Muscle of leg (tissue), 11 donors: ENCODE results near the gene CHST11. TPM values are rescaled to one million over a fixed set of nuclear protein-coding genes. Genes with fewer than 3 reads are reported as not detected.

Experiments used
- DNase-seq: peaks from one replicate; pipeline ENCODE4 v3.0.0; 2013
- H3K27ac ChIP-seq: one replicate; pipeline ENCODE4 v1.5.1; 2013; ENCODE audit warnings: mild to moderate bottlenecking, low read length, control low read depth
- H3K27me3 ChIP-seq: one replicate; pipeline ENCODE4 v1.6.1; 2013; ENCODE audit warnings: low read length; ENCODE audit not compliant: control insufficient read depth, insufficient read depth
- H3K36me3 ChIP-seq: one replicate; pipeline ENCODE4 v1.6.1; 2013; ENCODE audit warnings: low read length; ENCODE audit not compliant: control insufficient read depth, insufficient read depth
- H3K4me1 ChIP-seq: one replicate; pipeline ENCODE4 v1.6.1; 2013; ENCODE audit warnings: low read length; ENCODE audit not compliant: control insufficient read depth, insufficient read depth
- H3K4me3 ChIP-seq: one replicate; pipeline ENCODE4 v1.5.1; 2013; ENCODE audit warnings: low read length, control low read depth
- H3K9me3 ChIP-seq: replicated peaks from 2 replicates; pipeline ENCODE4 v1.6.1; 2013; ENCODE audit warnings: low read depth, low read length; ENCODE audit not compliant: control insufficient read depth
- WGBS: methylation state at CpG from one replicate; pipeline ENCODE4 v1.1.5; 2013; ENCODE audit warnings: missing lambda C conversion rate; ENCODE audit not compliant: insufficient coverage; 5-methylcytosine and 5-hydroxymethylcytosine counted together
- polyA plus RNA-seq, 8 donors: library from polyadenylated mRNA; unstranded; fragments of 120-200 nt; gene quantifications; one replicate each; pipeline versions ENCODE4 v1.2.1 to v1.2.3, GENCODE V29; 2013; ENCODE audit warnings: inconsistent platforms in 1 of 8, low replicate concordance in 1 of 8; ENCODE audit not compliant: insufficient read length in 8 of 8, insufficient read depth in 1 of 8
- total RNA-seq: library from RNA; stranded (reverse); fragments of 120-200 nt; gene quantifications from one replicate; pipeline ENCODE4 v1.2.4, GENCODE V29; 2013

The CHST11 gene
- total and polyA plus RNA-seq, 9 donors: 1.1 to 3.9 (median 2.3) TPM

- WGBS: 70% methylated on average over 1 of the region's 6 CpGs
- Histone ChIP-seq H3K9me3 (peaks cover 2% of the 10 kb centered on the region), H3K4me3 (no peak overlapping the region), H3K36me3 (no peaks in the 10 kb centered on the region), H3K4me1 (no peaks in the 10 kb centered on the region), H3K27me3 (no peaks in the 10 kb centered on the region), H3K27ac (no peak overlapping the region)
- DNase-seq: no peak
Measured at GRCh38 chr12:104477510-104478390, 21.0 kb downstream of the CHST11 start.

- peak; percentile 69 for DNase-seq
- Histone ChIP-seq H3K4me1 (no peaks in the 10 kb centered on the region), H3K27me3 (no peaks in the 10 kb centered on the region), H3K9me3 (peaks cover 2% of the 10 kb centered on the region), H3K36me3 (no peaks in the 10 kb centered on the region), H3K4me3 (no peak overlapping the region), H3K27ac (no peak overlapping the region)
- WGBS: 76% methylated on average over 4 of the region's 8 CpGs
Measured at GRCh38 chr12:104478396-104479122, 21.8 kb downstream of the CHST11 start.

- H3K36me3 ChIP-seq: no peaks in the 10 kb centered on the region
- H3K9me3 ChIP-seq: peaks cover 2% of the 10 kb centered on the region
- 64% methylated on average over 2 of the region's 3 CpGs for WGBS
- no peak for DNase-seq
- H3K27ac ChIP-seq: no peak overlapping the region
- H3K4me3 ChIP-seq: no peak overlapping the region
- H3K27me3 ChIP-seq: no peaks in the 10 kb centered on the region
- H3K4me1 ChIP-seq: no peaks in the 10 kb centered on the region
Measured at GRCh38 chr12:104479123-104479662, 22.4 kb downstream of the CHST11 start.

- DNase-seq: no peak
- Histone ChIP-seq H3K36me3 (no peaks in the 10 kb centered on the region), H3K4me1 (no peaks in the 10 kb centered on the region), H3K27me3 (no peaks in the 10 kb centered on the region), H3K9me3 (peaks cover 2% of the 10 kb centered on the region), H3K4me3 (no peak overlapping the region), H3K27ac (no peak overlapping the region)
- WGBS: no CpG with 5 or more reads among the region's 3 CpGs
Measured at GRCh38 chr12:104480012-104480411, 23.3 kb downstream of the CHST11 start.

GRCh38 chr12:104480826-104481440 lies 24.2 kb downstream of the CHST11 start:
- Histone ChIP-seq H3K27me3 (no peaks in the 10 kb centered on the region), H3K9me3 (peaks cover 2% of the 10 kb centered on the region), H3K4me1 (peaks cover 3% of the 10 kb centered on the region), H3K27ac (no peak overlapping the region), H3K36me3 (no peaks in the 10 kb centered on the region), H3K4me3 (no peak overlapping the region)
- DNase-seq: peak; percentile 48
- 90% methylated on average over 10 of the region's 11 CpGs for WGBS

- Histone ChIP-seq H3K27ac (no peak overlapping the region), H3K4me3 (no peak overlapping the region), H3K4me1 (peaks cover 11% of the 10 kb centered on the region), H3K36me3 (no peaks in the 10 kb centered on the region), H3K27me3 (no peaks in the 10 kb centered on the region), H3K9me3 (peaks cover 2% of the 10 kb centered on the region)
- no CpG with 5 or more reads among the region's 4 CpGs for WGBS
- no peak for DNase-seq
Measured at GRCh38 chr12:104482113-104482512, 25.4 kb downstream of the CHST11 start.

- WGBS: 83% methylated on average over 4 of the region's 4 CpGs
- no peak for DNase-seq
- Histone ChIP-seq H3K9me3 (peaks cover 2% of the 10 kb centered on the region), H3K27ac (no peak overlapping the region), H3K27me3 (no peaks in the 10 kb centered on the region), H3K36me3 (no peaks in the 10 kb centered on the region), H3K4me1 (peaks cover 14% of the 10 kb centered on the region), H3K4me3 (no peak overlapping the region)
Measured at GRCh38 chr12:104482748-104483147, 26.0 kb downstream of the CHST11 start.

GRCh38 chr12:104484079-104484478 lies 27.3 kb downstream of the CHST11 start:
- H3K4me3 ChIP-seq: no peak overlapping the region
- H3K27me3 ChIP-seq: no peaks in the 10 kb centered on the region
- peaks cover 14% of the 10 kb centered on the region for H3K4me1 ChIP-seq
- no CpG with 5 or more reads among the region's 2 CpGs for WGBS
- H3K36me3 ChIP-seq: no peaks in the 10 kb centered on the region
- H3K9me3 ChIP-seq: peaks cover 2% of the 10 kb centered on the region
- DNase-seq: no peak
- no peak overlapping the region for H3K27ac ChIP-seq

GRCh38 chr12:104485651-104486362 lies 29.1 kb downstream of the CHST11 start:
- Histone ChIP-seq H3K4me1 (peaks cover 14% of the 10 kb centered on the region), H3K27ac (no peak overlapping the region)

More at GRCh38 chr12:104485651-104486362, 29.1 kb downstream of the CHST11 start:
- H3K27me3 ChIP-seq: no peaks in the 10 kb centered on the region
- WGBS: 91% methylated on average over 4 of the region's 13 CpGs
- H3K4me3 ChIP-seq: no peak overlapping the region
- H3K9me3 ChIP-seq: no peaks in the 10 kb centered on the region
- H3K36me3 ChIP-seq: no peaks in the 10 kb centered on the region
- DNase-seq: no peak
